NCI-H69 (cell line): ENCODE measurements around the gene SCRG1.
A peak's percentile ranks its signal among the peaks of the same experiment; 100 is the strongest.

ENCODE experiments used
- DNase-seq: peaks from one replicate; lab custom pipeline; 2025; lab: John Stamatoyannopoulos, UW

Gene SCRG1

DNA sequence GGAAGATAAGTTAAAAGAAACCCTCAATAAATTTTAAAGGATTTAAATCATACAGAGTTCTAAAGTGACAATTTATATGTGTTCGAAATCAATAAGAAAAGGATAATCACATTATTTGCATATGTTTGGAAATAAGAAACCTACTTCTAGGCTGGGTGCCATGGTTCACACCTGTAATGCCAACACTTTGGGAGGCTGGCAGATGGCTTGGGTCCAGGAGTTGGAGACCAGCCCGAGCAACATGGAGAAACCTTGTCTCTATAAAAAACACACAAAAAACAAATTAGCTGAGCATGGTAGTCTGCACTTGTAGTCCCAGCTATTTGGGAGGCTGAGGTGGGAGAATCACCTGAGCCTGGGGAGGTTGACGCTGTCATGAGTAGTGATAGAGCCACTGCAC, 36.2 kb downstream of the SCRG1 start:
- DNase-seq = peak; percentile 51

DNA sequence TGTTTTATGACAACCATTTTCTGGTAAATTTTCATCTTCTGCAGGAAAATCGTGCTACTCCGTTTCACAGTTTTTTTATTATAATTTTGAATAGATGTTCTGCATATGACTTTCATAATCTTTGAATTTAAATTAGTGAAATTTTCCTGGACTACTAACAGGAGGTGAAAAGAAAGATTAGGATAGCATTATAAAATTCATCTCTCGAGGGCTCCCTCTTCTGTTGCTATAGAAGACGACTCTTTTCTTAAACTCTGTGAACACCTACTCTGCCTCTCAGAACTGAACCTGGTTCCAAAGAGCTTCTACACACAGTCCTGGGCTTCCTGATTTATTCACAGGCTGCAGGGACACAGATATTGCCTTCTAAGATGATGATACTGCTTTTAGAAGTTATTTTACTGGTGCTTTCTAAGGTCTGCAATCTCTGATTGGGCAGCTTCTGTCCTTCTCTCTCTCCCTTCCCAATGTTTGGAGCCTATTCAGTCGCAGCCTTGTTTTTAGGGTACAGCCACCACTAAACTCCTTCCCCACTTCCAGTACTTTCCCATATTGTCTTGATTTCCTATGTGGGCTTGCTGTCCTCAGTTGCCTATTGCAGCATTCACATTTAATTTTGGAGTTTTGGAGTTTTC, 38.2 kb downstream of the SCRG1 start:
- peak; percentile 21 for DNase-seq

GRCh38 chr4:173357939-173358338, 41.0 kb downstream of the SCRG1 start:
- peak; percentile 65 for DNase-seq

DNA sequence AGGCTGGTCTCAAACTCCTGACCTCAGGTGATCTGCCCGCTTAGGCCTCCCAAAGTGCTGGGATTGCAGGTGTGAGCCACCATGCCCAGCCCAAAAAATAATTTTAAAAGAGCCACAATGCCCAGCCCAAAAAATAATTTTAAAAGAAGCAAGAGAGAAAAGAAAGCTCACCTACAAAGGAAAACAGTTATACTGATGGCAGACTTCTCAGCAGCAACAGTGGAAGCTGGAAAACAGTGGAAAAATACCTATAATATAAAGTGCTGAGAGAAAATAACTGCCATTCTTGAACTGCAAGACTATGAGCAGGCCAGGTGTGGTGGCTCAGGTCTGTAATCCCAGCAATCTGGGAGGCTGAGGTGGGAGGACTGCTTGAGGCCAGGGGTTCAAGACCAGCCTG, 51.4 kb downstream of the SCRG1 start:
- DNase-seq = no peak

GRCh38 chr4:173346074-173346473, 52.8 kb downstream of the SCRG1 start:
- no peak for DNase-seq

GRCh38 chr4:173345648-173346047, 53.3 kb downstream of the SCRG1 start:
- no peak for DNase-seq

DNA sequence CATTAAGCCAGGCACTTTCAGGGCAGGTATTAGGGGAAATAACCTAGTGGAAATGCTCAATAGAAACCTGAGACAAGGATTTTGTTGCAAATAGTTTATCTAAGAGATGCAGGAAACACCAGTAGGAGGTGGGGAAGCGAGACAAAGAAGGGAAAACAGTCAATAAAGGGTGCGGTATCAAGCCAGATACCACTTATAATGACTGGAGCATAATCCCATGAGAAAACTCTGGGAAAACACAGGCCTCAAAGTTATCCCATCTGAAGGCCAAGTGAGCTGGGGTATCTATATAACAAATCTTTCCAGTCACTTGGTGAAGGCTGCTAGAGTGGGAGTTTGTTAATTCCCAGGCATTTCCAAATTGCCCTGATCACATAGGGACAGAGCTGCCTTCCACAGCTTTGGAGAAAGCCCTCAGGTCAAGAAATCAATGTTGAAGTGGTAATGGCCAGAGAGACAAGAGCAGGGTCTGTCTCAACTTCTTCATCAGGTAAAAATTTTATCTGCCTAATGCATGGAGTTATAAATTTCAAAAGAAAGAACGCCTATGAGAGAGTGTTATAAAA, 55.0 kb downstream of the SCRG1 start:
- no peak for DNase-seq

DNA sequence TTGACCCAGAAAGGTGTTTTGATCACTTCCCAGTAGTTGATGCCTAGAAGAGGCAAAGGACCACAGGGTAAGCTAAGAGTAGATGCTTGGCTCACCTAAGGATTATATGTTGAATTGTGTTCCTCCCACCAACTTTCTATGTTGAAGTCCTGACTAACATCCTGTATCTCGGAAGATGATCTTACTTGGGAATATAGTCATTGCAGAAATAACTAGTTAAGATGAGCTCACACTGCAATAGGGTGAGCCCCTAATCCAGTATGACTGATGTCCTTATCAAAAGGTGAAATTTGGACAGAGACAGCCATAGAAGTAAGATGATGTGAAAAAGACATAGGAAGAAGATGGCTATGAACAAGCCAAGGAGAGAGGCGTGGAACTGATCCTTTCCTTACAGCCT, 61.5 kb downstream of the SCRG1 start:
- DNase-seq = no peak

DNA sequence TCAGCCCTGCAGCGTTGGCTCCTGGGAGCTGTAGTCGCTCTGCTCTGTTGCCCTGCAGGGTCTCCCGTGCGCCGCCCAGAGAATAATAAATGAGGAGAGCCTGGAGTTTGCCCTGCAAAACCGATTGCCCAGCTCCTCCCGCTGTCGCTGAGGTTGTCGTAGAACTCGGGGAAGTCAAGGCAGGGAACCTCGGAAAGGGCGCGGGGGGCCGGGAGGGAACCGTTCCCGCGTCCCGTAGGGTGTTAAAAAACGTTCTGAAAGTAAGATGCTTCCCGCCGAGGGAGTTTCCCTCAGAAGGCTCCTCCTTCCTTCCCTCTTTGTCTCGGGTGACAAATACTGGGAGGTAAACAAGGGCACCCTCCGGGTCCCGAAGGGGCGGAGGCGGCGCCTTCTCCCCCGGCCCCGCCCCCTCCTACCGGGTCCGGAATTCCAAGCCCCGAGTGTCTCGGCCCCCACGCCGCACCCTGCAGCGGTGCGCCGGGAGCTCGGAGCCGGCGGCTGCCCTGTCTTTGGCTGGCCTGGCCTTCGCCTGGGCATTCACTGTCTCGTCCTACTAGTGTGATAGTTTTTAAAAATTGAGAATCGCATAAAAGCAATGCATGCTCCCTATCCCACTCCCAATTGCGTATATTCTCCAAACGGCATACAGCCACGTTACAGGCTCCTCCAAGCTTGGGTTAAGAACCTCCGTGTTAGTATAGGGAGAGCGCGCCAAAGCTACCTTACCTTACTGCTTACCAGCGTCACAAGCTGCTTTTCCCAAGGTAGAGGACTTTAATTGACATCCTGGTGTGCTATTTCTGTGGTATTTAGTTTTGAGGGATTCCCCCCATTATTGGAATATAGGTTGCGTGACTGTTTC, 63.8 kb downstream of the SCRG1 start:
- DNase-seq = peak; percentile 96
